Caco-2 (cell line): Measurements from ENCODE around the gene MYO19. TPM values are rescaled to one million over a fixed set of nuclear protein-coding genes. Genes with fewer than 3 reads are reported as not detected.

Experiments used
- BruUV-seq: library from RNA; stranded (reverse); fragments of 400-500 nt; replicated peaks from 2 replicates; lab custom pipeline; 2021; lab: Mats Ljungman, UMichigan
- CTCF ChIA-PET: fragments of 300-600 bp; sonication (Branson Sonifier 250); formaldehyde crosslinking; loops from one replicate; lab custom pipeline; 2022; ENCODE audit warnings: antibody characterized with exemption; lab: Charles Lee
- POLR2A ChIA-PET: fragments of 300-600 bp; sonication (Branson Sonifier 250); formaldehyde crosslinking; loops from one replicate; lab custom pipeline; 2022; ENCODE audit warnings: antibody characterized with exemption; lab: Charles Lee
- DNase-seq, 2 experiments: peaks; one replicate each; pipeline versions ENCODE4 v3.0.0 to v3.0.0-alpha.2; 2020 to 2022
- H3K27me3 ChIP-seq: replicated peaks from 2 replicates; pipeline ENCODE4 v1.6.0; 2011; ENCODE audit warnings: low read length; ENCODE audit not compliant: control insufficient read depth, insufficient read depth
- H3K36me3 ChIP-seq: 2 replicates; pipeline ENCODE4 v1.5.1; 2011; ENCODE audit warnings: low read length; ENCODE audit not compliant: control insufficient read depth, insufficient read depth
- H3K4me1 ChIP-seq: fragments of 250-450 bp; sonication (Bioruptor Pico); 2 replicates; pipeline ENCODE4 v1.5.1; 2020; ENCODE audit warnings: mild to moderate bottlenecking
- H3K4me3 ChIP-seq: 2 replicates; pipeline ENCODE4 v1.5.1; 2011; ENCODE audit warnings: low read depth, mild to moderate bottlenecking, control low read depth, low read length
- H3K9me3 ChIP-seq: fragments of 250-450 bp; sonication (Bioruptor Pico); 2 replicates; pipeline ENCODE4 v1.5.1; 2020; ENCODE audit warnings: mild to moderate bottlenecking, moderate library complexity
- H3K27ac Mint-ChIP-seq: one replicate; pipeline ENCODE4 v1.8.0; 2022; ENCODE audit warnings: mixed read lengths; ENCODE audit not compliant: unreplicated experiment
- H3K27me3 Mint-ChIP-seq: one replicate; pipeline ENCODE4 v1.8.0; 2022; ENCODE audit warnings: mixed read lengths; ENCODE audit not compliant: insufficient read depth, unreplicated experiment
- H3K36me3 Mint-ChIP-seq: one replicate; pipeline ENCODE4 v1.8.0; 2022; ENCODE audit warnings: mild to moderate bottlenecking, mixed read lengths; ENCODE audit not compliant: insufficient read depth, unreplicated experiment
- H3K4me1 Mint-ChIP-seq: one replicate; pipeline ENCODE4 v1.8.0; 2022; ENCODE audit warnings: low read depth, mixed read lengths; ENCODE audit not compliant: unreplicated experiment
- H3K4me3 Mint-ChIP-seq: one replicate; pipeline ENCODE4 v1.8.0; 2022; ENCODE audit warnings: mild to moderate bottlenecking, moderate library complexity, mixed read lengths; ENCODE audit not compliant: unreplicated experiment
- H3K9me3 Mint-ChIP-seq: one replicate; pipeline ENCODE4 v1.8.0; 2022; ENCODE audit warnings: mixed read lengths; ENCODE audit not compliant: unreplicated experiment
- intact Hi-C: fragments of 100-400 bp; cut with micrococcal nuclease; formaldehyde crosslinking; loops from one replicate; pipeline ENCODE4 v1.10.0; 2022; ENCODE audit not compliant: unreplicated experiment
- total RNA-seq: library from RNA; stranded (reverse); gene quantifications from 2 replicates; pipeline ENCODE4 v1.2.3, GENCODE V29; 2022
- TF ChIP-seq, protein P1 (sequence below), 2 experiments: fragments of 200-600 bp in 1 of 2; IDR thresholded peaks; 1 replicate in 1 of 2; 2 replicates in 1 of 2; pipeline versions ENCODE4 v1.5.1 to v1.8.0; 2011 to 2022; ENCODE audit warnings: antibody characterized with exemption in 1 of 2, control low read depth in 1 of 2, inconsistent platforms in 1 of 2, low read depth in 1 of 2, low read length in 1 of 2, mild to moderate bottlenecking in 1 of 2, moderate library complexity in 1 of 2; ENCODE audit not compliant: insufficient read depth in 1 of 2, severe bottlenecking in 1 of 2, unreplicated experiment in 1 of 2

The MYO19 gene
- total RNA-seq, 1 experiment from 2014 or later, result 153 TPM

DNA sequence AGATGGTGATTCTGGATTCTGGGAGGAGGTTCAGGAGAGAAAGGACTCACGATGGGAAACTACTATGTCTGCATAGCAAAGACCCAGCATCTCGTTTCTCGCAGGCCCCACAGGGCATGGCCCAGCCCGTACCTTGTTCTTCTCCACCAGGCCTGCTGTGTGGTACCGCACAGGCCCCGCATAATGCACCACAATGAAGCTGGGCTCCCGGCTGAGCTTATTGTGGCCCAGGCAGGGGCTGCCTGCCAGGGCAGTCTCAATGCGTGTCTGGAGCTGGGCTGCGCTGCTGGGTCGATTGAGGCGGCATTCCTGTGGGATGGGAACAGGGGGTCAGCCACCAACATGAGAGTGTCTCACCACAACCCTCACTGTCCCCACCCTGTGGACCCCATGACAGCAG, 27.8 kb downstream of the MYO19 start:
- H3K27me3 ChIP-seq, result no peaks in the 10 kb centered on the region
- TF ChIP-seq, protein P1, sequence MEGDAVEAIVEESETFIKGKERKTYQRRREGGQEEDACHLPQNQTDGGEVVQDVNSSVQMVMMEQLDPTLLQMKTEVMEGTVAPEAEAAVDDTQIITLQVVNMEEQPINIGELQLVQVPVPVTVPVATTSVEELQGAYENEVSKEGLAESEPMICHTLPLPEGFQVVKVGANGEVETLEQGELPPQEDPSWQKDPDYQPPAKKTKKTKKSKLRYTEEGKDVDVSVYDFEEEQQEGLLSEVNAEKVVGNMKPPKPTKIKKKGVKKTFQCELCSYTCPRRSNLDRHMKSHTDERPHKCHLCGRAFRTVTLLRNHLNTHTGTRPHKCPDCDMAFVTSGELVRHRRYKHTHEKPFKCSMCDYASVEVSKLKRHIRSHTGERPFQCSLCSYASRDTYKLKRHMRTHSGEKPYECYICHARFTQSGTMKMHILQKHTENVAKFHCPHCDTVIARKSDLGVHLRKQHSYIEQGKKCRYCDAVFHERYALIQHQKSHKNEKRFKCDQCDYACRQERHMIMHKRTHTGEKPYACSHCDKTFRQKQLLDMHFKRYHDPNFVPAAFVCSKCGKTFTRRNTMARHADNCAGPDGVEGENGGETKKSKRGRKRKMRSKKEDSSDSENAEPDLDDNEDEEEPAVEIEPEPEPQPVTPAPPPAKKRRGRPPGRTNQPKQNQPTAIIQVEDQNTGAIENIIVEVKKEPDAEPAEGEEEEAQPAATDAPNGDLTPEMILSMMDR (IDR thresholded peaks at IDR 0.05; ENCODE audit: insufficient read depth in 1 of 2, low read depth in 1 of 2, low read length in 1 of 2, severe bottlenecking in 1 of 2, unreplicated experiment in 1 of 2), result no peak
- Mint-ChIP-seq H3K27me3 (no peaks in the 10 kb centered on the region), H3K4me3 (no peak overlapping the region), H3K9me3 (no peaks in the 10 kb centered on the region), H3K36me3 (peaks cover 67% of the 10 kb centered on the region), H3K27ac (no peak overlapping the region), H3K4me1 (no peaks in the 10 kb centered on the region)
- H3K9me3 ChIP-seq, result no peaks in the 10 kb centered on the region
- H3K36me3 ChIP-seq, result peaks cover 3% of the 10 kb centered on the region
- BruUV-seq, result no TSS peak
- intact Hi-C loops, result no loop called here
- H3K4me3 ChIP-seq, result no peak overlapping the region
- DNase-seq, result peak in 1 of 2 experiments; percentile 34
- ChIA-PET CTCF (no interaction called here), POLR2A (no interaction called here)
- H3K4me1 ChIP-seq, result no peaks in the 10 kb centered on the region

DNA sequence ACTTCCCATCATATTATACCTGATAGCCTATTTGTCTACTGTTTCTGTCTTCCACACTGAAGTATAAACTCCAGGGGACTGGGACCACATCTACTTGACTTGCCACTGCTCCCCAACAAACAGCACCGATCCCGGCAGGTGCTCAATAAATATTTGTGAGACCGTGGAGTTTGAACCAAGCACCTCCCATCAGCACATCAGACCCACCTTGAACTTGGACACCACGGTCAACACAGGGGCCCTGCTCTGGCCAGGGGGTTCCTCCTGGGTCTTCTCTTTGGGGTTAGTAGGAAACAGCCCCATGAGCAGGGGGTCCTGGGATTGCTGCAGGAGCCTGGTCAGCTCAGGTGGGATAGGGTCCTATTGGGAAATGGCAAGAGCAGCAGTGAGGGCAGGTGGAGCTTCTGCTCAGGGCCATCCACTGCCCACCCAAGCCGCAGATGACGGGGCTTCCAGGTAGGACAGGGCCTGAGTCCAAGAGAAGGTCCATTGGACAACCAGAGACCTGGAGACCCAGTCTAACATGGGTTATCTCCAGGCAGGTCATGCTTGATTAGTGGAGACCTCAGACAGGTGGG, 28.3 kb downstream of the MYO19 start:
- intact Hi-C loops, result no loop called here
- DNase-seq, result no peak
- Histone ChIP-seq H3K4me3 (no peak overlapping the region), H3K27me3 (no peaks in the 10 kb centered on the region), H3K4me1 (no peaks in the 10 kb centered on the region), H3K9me3 (no peaks in the 10 kb centered on the region), H3K36me3 (peaks cover 3% of the 10 kb centered on the region)
- Mint-ChIP-seq H3K27me3 (no peaks in the 10 kb centered on the region), H3K4me3 (no peak overlapping the region), H3K4me1 (no peaks in the 10 kb centered on the region), H3K27ac (no peak overlapping the region), H3K9me3 (no peaks in the 10 kb centered on the region), H3K36me3 (peaks cover 62% of the 10 kb centered on the region)
- ChIA-PET POLR2A (no interaction called here), CTCF (no interaction called here)
- BruUV-seq, result no TSS peak
- TF ChIP-seq, protein P1 (IDR thresholded peaks at IDR 0.05; ENCODE audit: insufficient read depth in 1 of 2, low read depth in 1 of 2, low read length in 1 of 2, severe bottlenecking in 1 of 2, unreplicated experiment in 1 of 2), result no peak

DNA sequence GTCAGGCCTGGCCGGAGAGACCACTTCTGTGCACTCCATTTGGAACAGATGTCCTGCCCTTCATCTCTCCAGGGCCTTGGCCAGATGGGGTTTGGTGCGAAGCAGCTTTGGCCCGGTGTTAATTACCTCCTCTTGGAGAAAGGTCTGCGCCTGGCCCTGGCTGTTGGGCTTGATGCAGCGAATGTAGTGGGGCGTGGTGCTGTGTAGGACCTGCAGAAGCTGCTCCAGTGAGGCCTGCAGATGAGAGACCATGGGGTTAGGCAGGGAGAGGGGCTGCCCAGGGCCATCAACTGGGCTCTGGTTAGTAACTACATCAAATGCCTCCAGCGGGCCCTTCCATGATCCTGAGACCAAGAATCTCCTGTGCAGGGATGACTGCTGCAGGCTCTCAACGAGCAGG, 29.5 kb downstream of the MYO19 start:
- Mint-ChIP-seq H3K4me1 (no peaks in the 10 kb centered on the region), H3K36me3 (peaks cover 56% of the 10 kb centered on the region)
- BruUV-seq, result no TSS peak

More for the DNA sequence above, 29.5 kb downstream of the MYO19 start:
- H3K9me3 ChIP-seq, result no peaks in the 10 kb centered on the region
- H3K4me1 ChIP-seq, result no peaks in the 10 kb centered on the region
- no peak overlapping the region for H3K4me3 ChIP-seq
- H3K27me3 ChIP-seq, result no peaks in the 10 kb centered on the region
- no peak for DNase-seq
- H3K27ac Mint-ChIP-seq, result no peak overlapping the region
- H3K4me3 Mint-ChIP-seq, result no peak overlapping the region
- TF ChIP-seq, protein P1 (IDR thresholded peaks at IDR 0.05; ENCODE audit: insufficient read depth in 1 of 2, low read depth in 1 of 2, low read length in 1 of 2, severe bottlenecking in 1 of 2, unreplicated experiment in 1 of 2), result no peak
- H3K36me3 ChIP-seq, result peaks cover 5% of the 10 kb centered on the region
- POLR2A ChIA-PET, result no interaction called here
- no peaks in the 10 kb centered on the region for H3K9me3 Mint-ChIP-seq
- CTCF ChIA-PET, result no interaction called here
- intact Hi-C loops, result no loop called here
- H3K27me3 Mint-ChIP-seq, result no peaks in the 10 kb centered on the region
